Parathyroid adenoma (tissue), 2 donors: Measurements from ENCODE around the gene GPR65.

Source experiments
- H2AFZ ChIP-seq: fragments of 300-600 bp; sonication (generic); one replicate; pipeline ENCODE4 v1.7.0; 2017; ENCODE audit warnings: antibody characterized with exemption, mild to moderate bottlenecking
- H3K27ac ChIP-seq: fragments of 300-600 bp; sonication (generic); one replicate; pipeline ENCODE4 v1.7.0; 2017
- H3K27me3 ChIP-seq: fragments of 300-600 bp; sonication (generic); one replicate; pipeline ENCODE4 v1.7.0; 2017; ENCODE audit warnings: low read length; ENCODE audit not compliant: control insufficient read depth, insufficient read depth
- H3K36me3 ChIP-seq: fragments of 300-600 bp; sonication (generic); one replicate; pipeline ENCODE4 v1.7.0; 2017; ENCODE audit warnings: low read length; ENCODE audit not compliant: control insufficient read depth, insufficient read depth
- H3K4me1 ChIP-seq: fragments of 300-600 bp; sonication (generic); one replicate; pipeline ENCODE4 v1.7.0; 2017; ENCODE audit warnings: control low read depth
- H3K4me2 ChIP-seq: fragments of 300-600 bp; sonication (generic); one replicate; pipeline ENCODE4 v1.7.0; 2017; ENCODE audit warnings: low read length
- H3K4me3 ChIP-seq: fragments of 300-600 bp; sonication (generic); one replicate; pipeline ENCODE4 v1.7.0; 2017; ENCODE audit warnings: low read depth, low read length
- H3K79me2 ChIP-seq: fragments of 300-600 bp; sonication (generic); one replicate; pipeline ENCODE4 v1.7.0; 2017; ENCODE audit warnings: control low read depth
- H3K9ac ChIP-seq: fragments of 300-600 bp; sonication (generic); one replicate; pipeline ENCODE4 v1.7.0; 2017; ENCODE audit warnings: mild to moderate bottlenecking
- H3K9me3 ChIP-seq: fragments of 300-600 bp; sonication (generic); one replicate; pipeline ENCODE4 v1.7.0; 2017; ENCODE audit warnings: low read length; ENCODE audit not compliant: control insufficient read depth
- TF ChIP-seq, protein P1 (sequence below): fragments of 300-600 bp; sonication (generic); IDR thresholded peaks from one replicate; pipeline ENCODE4 v1.7.0; 2017; ENCODE audit warnings: antibody characterized with exemption, mild to moderate bottlenecking
- donor health status: primary hyperparathyroidism.

GPR65 gene

DNA sequence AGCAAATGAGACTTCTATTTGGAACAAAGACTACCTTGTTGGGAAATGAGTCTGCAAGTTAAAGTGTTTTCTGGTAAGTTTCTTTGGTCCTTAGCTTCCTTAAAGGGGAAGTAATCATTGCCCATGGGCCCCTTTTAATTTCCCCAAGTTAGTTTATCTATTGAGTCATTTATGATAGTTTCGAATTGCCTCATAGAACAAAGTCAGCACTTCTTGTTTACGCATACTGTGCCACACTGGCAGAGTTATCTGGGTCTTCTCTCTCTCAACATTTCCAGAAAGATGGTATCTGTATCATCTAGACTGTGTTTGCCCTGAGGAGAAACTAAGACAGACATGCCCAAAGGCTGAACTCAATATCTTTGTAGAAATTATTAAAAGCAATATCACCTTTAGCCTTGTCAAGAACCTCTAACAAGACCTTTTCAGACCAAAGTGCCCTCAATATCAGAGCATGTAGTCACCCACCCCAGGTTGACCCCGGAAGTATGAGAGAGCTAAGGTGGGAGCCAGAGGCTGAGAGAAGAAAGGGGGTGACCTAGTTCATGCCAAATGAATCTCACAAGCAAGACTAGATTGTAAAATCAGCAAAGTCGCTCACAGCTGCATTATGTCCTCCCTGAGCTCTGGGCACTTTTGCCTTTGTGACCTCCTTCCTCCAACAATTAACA is 40.0 kb downstream of the GPR65 start:
- Histone ChIP-seq H3K9ac (no peak overlapping the region), H3K4me2 (no peak overlapping the region), H3K9me3 (no peaks in the 10 kb centered on the region), H3K79me2 (no peaks in the 10 kb centered on the region), H3K4me3 (no peak overlapping the region), H3K36me3 (no peaks in the 10 kb centered on the region), H3K4me1 (no peaks in the 10 kb centered on the region), H2AFZ (no peak overlapping the region), H3K27ac (no peak overlapping the region), H3K27me3 (no peaks in the 10 kb centered on the region)
- TF ChIP-seq, protein P1, sequence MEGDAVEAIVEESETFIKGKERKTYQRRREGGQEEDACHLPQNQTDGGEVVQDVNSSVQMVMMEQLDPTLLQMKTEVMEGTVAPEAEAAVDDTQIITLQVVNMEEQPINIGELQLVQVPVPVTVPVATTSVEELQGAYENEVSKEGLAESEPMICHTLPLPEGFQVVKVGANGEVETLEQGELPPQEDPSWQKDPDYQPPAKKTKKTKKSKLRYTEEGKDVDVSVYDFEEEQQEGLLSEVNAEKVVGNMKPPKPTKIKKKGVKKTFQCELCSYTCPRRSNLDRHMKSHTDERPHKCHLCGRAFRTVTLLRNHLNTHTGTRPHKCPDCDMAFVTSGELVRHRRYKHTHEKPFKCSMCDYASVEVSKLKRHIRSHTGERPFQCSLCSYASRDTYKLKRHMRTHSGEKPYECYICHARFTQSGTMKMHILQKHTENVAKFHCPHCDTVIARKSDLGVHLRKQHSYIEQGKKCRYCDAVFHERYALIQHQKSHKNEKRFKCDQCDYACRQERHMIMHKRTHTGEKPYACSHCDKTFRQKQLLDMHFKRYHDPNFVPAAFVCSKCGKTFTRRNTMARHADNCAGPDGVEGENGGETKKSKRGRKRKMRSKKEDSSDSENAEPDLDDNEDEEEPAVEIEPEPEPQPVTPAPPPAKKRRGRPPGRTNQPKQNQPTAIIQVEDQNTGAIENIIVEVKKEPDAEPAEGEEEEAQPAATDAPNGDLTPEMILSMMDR, result no peak

DNA sequence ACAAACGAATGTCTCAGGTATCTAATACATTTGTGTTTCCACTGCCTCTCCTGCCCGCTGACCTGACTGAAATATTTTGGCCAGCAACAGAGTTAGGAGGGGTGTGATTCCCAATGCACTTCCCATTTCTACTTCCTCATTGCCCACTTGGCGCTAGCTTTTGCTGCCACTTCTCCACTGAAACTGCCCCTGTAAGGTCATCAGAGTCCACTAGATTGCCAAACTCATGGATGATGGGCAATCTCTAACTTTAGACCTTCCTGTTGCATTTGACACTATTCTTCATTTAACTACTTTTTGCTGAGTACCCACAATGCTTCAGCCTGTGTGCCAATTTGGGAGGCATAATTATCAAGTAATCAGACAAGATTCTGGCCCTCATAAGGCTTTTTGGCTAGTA is 40.8 kb downstream of the GPR65 start:
- no peak overlapping the region for H2AFZ ChIP-seq
- H3K79me2 ChIP-seq, result no peaks in the 10 kb centered on the region
- H3K4me2 ChIP-seq, result no peak overlapping the region
- H3K36me3 ChIP-seq, result no peaks in the 10 kb centered on the region
- no peaks in the 10 kb centered on the region for H3K4me1 ChIP-seq
- H3K9ac ChIP-seq, result no peak overlapping the region
- TF ChIP-seq, protein P1, result no peak
- H3K27me3 ChIP-seq, result no peaks in the 10 kb centered on the region
- H3K9me3 ChIP-seq, result no peaks in the 10 kb centered on the region
- H3K27ac ChIP-seq, result no peak overlapping the region
- no peak overlapping the region for H3K4me3 ChIP-seq

DNA sequence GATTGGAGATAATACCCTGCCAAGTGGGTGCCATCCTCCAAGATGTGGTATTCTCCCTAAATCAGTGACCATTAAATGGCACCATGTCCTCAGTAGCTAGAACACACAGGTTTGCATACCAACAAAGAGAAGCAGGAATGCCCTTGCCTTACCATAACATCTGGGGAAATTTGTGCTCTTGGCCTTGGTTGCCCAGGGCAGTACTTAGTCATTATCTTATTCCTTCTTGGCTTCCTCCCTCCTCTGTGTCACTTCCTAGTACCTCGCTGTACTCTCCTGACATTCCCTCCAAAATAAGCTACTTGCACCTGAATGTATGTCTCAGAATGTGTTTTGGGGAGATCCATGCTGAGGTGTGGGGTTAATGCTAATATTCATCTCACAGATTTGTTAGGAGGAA is 43.4 kb downstream of the GPR65 start:
- Histone ChIP-seq H3K36me3 (no peaks in the 10 kb centered on the region), H2AFZ (no peak overlapping the region), H3K27me3 (no peaks in the 10 kb centered on the region), H3K9ac (no peak overlapping the region), H3K4me3 (no peak overlapping the region), H3K4me2 (no peak overlapping the region), H3K79me2 (no peaks in the 10 kb centered on the region), H3K4me1 (no peaks in the 10 kb centered on the region), H3K27ac (no peak overlapping the region), H3K9me3 (no peaks in the 10 kb centered on the region)
- TF ChIP-seq, protein P1, result no peak

DNA sequence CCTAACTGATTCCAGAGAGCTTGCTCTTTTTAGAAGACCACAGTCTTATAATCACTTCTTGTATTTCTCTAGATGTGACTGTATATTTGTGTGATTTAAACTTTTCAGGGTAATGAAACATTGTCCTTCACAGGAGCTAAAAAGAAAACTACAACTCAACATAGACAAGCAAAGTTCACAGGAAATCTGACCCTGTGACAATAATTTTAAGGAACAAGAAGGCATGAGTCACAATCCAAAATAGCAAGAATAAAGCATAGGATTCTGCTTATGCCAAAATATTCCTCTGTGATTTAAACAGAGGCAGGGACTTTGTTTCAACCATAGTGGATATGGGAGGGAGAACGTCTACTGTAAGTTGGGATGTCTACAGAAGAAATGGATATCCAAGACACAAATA is 44.3 kb downstream of the GPR65 start:
- Histone ChIP-seq H3K9me3 (no peaks in the 10 kb centered on the region), H3K27me3 (no peaks in the 10 kb centered on the region), H3K4me2 (no peak overlapping the region), H3K9ac (no peak overlapping the region), H3K36me3 (no peaks in the 10 kb centered on the region), H2AFZ (no peak overlapping the region), H3K4me3 (no peak overlapping the region), H3K4me1 (no peaks in the 10 kb centered on the region), H3K27ac (no peak overlapping the region), H3K79me2 (no peaks in the 10 kb centered on the region)
- TF ChIP-seq, protein P1, result no peak

DNA sequence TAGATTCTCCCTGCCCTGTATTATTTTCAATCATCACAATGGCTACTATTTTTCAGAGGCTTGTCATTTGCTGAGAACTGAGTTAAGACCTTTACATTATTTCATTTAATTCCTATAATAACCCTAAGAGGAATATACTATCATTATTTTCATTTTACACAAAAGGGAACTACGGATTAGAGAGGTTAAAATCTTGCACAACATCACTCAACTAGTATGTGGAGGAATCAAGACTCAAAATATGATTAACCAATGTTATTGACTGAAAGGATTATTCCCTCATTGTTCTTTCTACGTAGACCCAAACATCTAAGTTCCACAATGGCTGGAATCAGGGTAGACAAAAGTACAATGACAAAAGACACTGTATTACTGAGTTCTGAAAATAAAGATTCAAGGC is 45.0 kb downstream of the GPR65 start:
- Histone ChIP-seq H3K4me1 (no peaks in the 10 kb centered on the region), H3K9me3 (no peaks in the 10 kb centered on the region), H3K36me3 (no peaks in the 10 kb centered on the region), H3K27me3 (no peaks in the 10 kb centered on the region), H3K4me3 (no peak overlapping the region), H3K79me2 (no peaks in the 10 kb centered on the region), H3K9ac (no peak overlapping the region), H3K4me2 (no peak overlapping the region), H2AFZ (no peak overlapping the region), H3K27ac (no peak overlapping the region)
- TF ChIP-seq, protein P1, result no peak
